Activated CD8-positive, alpha-beta memory T cell treated with anti-CD3 and anti-CD28 coated beads, Interleukin-2, amount 50 U/mL, for 1 hour (primary cell): ENCODE data around the gene UBXN11.

Experiments used
- DNase-seq: peaks from one replicate; pipeline ENCODE4 v3.0.0-alpha.2; 2020; ENCODE audit errors: extremely low read depth

Gene UBXN11

GRCh38 chr1:26306290-26307229, at the start of gene UBXN11:
Gene UBXN11 (minus strand): TSS chr1:26306636. CDS start chr1:26302883, 3,753 bp downstream.
- DNase-seq, result peak; percentile 89

GRCh38 chr1:26356106-26356505, 49.7 kb upstream of the UBXN11 start:
- DNase-seq, result no peak

- DNase-seq, result no peak
These were observed 48.5 kb upstream of the UBXN11 start for GRCh38 chr1:26354972-26355371.

- no peak for DNase-seq
These were observed 47.8 kb upstream of the UBXN11 start, which contains the start of gene CRYBG2 for GRCh38 chr1:26353976-26354820. Gene CRYBG2 (minus strand): TSS chr1:26354130. CDS start chr1:26346657, 7,473 bp downstream.

DNA sequence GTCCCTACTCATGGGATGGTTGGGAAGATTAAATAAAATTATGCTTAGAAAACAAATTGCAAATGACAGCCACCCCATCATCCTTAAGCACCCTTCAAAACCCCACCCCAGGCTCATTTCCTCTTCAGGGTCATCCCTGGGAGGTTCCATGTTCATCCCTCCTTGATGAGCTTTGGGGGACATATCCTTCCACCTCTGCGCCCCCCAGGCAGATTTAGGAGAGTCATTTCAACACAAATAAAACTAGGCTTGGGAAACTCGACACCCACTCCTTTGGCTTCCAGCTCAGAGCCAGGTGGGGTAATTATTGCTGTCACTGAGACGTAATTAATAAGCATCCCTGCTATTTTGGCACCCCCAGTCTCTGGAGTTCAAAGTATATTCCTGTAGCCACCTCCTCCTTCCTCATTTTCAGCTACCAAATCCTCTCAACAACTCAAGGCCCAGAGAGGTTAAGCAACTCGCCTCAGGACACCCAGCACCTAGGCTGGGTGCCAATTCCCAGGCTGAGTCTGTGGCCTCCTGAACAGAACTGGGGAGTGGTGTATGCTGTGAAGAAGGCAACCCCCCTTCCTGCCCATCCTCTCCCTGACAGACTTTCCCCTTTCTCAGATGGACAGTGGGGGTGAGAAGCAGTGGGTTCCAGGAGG, 46.9 kb upstream of the UBXN11 start:
- no peak for DNase-seq

DNA sequence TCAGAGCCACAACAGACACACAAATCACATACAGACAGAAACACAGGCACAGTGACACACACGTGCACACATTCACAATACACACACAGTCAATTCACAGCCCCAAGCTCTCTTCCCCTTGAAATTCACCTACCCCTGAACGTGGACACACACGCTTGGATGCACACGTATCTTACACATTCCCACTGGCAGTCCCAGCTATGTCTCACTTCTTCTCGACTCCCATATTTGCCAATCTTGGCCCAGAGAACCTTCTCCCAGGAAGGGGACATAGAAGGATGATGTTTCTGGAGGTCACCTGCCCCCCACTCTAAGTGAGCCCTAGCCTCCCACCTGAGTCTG, 45.9 kb upstream of the UBXN11 start:
- DNase-seq, result no peak

DNA sequence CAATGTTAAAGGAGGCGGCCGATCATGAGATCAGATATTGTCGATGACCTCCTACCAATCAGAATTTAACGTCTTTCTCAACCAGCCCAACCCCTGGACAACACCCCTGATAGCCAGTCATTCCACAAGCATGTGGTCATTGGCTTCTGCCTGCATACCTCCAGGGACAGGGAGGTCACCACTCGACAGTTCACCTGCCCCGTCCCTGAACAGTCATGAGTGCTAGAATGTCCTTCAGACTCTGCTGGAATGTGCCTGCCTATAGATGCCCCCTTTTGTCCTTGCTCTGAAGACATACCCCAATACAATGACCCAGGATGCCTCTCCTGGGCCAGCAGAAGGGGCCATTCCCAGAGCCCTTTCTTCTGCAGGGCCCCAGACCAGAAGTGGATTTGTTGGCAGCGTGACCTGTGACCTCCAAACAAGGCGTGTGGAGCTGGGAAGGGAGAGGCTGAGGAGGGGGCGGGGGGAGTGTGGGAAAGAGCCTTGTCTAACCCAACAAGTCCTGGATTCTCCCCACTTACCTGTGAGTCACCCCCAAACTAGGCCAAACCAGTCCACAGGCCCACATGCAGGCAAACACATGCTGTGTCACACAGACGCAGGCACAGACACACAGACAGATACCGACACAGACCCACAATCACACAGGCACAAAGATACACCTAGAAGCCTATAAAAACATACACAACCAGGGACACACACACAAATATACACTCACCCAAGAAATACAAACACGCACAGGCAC, 45.3 kb upstream of the UBXN11 start:
- DNase-seq, result no peak

DNA sequence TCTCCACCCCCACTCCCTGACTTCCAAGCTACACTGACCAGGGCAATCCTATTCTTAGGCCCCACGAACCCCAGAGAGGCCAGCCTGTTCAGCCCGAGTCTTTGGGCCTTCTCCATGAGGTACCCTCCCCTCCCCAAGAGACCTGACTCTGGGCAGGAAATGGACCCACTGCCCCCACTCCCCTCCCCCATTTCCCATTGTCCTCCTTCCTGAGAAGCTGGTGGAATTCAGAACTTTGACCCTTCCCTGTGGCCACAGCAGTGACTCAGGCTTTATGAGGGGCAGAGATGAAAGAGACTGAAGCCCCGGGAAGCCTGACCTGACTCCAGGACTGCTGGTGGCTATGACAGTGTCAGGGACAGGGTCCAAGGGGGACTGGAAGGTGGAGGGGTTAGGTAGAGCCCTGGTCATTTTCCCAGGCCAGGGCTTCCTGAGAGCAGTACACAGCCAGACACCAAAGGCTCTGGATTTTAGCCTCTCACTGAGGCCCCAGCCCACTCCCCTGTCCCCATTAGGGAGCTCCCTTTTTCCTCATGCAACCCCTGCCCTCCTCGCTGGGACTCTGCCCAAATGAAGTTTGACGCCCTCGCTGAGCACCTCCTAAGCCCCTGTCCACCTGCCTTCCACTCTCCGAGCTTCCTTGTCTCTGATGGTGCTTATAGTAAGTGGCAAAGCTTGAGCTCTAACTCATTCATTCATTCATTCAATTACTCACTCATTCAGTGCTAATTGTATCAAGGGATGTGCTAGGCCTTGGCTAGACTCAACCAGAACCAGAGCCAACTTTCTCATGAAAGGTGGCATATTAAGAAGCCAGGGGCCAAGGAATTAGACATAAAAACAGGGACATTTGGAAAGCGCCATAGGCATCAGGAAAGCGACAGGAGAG, 44.5 kb upstream of the UBXN11 start:
- no peak for DNase-seq

DNA sequence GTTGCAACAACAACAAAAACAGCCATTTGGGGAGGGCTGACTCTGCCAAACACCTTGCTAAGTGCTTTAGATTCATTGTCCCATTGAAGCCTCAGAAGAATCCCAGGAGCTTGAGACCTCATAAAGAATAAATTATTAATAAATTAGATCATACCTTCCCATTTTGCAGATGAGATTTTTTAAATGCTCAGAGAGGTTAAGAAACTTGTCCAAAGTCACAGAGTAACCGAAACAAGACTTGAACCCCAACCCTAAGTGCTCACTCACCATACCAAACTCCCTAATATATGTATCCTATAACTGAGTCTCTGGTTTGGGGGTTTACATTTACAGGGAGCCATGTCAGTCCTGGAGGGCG, 43.9 kb upstream of the UBXN11 start:
- DNase-seq, result no peak

- DNase-seq, result no peak
These were observed 43.4 kb upstream of the UBXN11 start for GRCh38 chr1:26349877-26350244.

DNA sequence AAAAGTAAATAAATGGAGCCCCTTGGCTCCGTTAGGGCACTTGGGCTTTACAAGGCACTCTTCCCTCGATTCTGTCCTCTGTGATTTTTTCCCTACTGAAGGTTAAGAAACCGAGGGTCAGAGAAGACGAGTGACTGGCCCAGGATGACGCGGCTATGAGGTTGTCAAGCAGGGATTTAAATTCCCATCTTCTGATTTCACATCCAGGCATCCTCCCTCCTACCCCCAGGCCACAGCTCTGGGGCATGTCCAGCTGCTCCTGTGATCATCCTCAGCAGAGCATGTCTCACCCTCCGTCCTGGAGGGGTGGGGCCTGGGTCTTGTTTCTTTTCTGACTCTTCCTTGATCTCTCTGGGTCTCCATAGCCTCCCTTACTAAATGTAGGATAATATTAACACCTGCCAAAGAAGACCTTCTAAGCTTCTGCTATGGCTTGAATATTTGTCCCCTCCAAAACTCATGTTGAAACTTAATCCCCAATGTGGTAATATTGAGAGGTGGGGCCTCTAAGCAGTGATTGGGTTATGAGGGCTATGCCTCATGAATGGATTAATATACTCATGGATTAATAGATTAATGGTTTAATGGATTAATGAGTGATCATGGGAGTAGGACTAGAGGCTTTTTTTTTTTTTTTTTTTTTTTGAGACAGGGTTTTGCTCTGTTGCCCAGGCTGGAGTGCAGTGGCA, 42.9 kb upstream of the UBXN11 start:
- DNase-seq, result no peak

DNA sequence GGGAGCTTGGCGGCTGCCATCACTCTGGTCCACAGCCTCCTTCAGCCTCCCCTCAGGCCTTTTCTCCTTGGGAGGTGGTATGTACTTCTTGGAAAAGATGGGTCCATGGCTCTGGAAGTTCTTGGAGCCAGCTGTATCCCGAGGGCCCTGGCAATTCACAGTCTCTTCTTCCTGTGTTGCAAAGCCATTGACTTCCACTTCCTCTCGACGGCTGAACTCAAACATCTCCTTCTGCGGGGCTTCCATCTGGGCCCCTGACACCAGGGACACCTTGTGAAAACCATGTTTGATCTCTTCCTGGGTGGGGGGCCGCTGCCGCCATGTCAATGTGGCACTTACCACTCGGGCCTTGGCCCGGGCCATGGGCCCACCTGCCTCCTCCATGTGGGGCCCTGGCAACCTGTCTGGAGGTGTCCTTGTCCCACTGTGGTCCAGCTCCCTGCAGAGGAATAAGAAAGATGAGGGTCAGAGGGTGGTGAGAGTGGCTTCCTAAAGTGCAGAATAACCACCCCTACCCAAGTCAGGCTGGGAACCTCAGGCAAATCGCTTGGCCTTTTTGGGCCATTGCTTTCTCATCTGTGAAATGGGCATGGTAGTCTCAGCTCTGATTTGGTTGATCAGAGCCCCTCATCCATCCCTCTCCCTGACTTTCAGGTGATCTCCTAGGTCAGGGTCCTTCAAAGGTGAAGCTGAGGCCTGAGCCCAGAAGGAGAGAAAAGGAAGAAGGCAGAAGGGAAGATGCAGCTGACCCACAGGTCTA, 40.0 kb upstream of the UBXN11 start:
- DNase-seq, result no peak

- no peak for DNase-seq
These were observed 39.3 kb upstream of the UBXN11 start for GRCh38 chr1:26345718-26346117.

GRCh38 chr1:26344147-26344920, 37.9 kb upstream of the UBXN11 start:
- DNase-seq, result no peak

DNA sequence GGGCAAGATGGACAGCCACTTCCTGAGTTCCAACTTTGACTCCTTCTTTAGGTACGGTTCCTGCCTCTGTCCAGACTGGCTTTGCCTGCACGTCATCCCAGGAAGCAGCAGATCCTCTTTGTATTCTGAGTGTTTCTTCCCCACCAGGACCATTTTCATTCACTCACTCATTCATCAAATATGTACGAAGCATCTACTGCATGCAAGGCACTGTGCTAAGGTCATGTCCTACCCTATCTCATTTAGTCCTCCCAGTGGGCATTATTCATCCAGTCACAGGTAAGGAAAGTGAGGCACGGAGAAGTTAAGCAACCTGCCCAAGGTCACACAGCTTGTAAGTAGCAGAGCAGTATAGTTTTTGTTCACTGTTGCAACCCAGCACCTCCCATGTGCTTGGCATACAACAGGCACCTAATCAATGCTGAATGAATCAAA, 33.6 kb upstream of the UBXN11 start:
- no peak for DNase-seq

DNA sequence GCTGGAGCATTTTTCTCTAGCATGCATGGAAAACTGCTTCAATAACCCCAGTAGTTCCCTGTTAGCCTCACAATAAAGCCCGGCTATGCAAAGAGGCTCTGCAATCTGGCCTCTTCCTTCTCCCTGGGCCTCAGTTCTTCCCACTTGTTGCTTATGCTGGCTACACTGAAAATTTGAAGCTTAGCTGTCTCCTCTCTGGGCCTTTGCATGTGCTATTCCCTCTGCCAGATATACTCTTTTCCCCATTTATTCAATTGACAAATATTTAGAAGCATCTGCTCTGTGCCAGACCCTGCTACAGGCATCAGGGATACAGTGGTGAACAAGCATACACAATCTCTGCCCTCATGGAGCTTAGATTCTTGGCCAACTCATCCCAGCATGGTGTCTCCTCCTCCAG, 32.2 kb upstream of the UBXN11 start:
- DNase-seq, result no peak

DNA sequence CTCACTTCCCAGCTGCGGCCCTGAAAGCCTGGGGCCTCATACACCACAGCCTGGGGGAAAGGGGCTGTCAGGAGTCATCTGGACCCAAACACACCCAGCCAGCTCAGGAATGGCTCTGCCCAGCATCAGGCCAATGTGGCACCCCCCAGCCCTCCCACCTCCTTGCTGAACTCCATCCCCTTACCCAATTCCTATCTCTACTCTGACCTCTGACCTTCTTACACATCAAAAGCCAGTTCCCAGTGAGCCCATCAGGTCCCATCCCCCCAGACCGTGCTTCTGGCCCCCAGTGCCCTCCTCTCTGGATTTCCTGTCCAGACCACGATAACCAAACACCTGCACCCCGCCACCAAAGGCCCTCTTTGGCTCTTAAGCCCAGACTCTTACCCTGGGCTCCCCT, 31.2 kb upstream of the UBXN11 start:
- DNase-seq, result no peak

- no peak for DNase-seq
These were observed 30.7 kb upstream of the UBXN11 start for GRCh38 chr1:26337206-26337535.
